GM12878 (cell line): Measurements from ENCODE around the gene MARS2. TPM values are rescaled to one million over a fixed set of nuclear protein-coding genes. Genes with fewer than 3 reads are reported as not detected.

Source experiments
- ATAC-seq: fragments of 200-7000 bp; cut with Tn5 transposase; 3 replicates; pipeline ENCODE4 v1.9.1; 2020; ENCODE audit warnings: mild to moderate bottlenecking, moderate library complexity
- BruUV-seq: library from RNA; stranded (reverse); fragments of 400-500 nt; replicated peaks from 2 replicates; lab custom pipeline; 2021; lab: Mats Ljungman, UMichigan
- CTCF ChIA-PET: fragments of 300-600 bp; sonication (Branson Sonifier 250); formaldehyde crosslinking; extraction: SDS; loops from one replicate; lab custom pipeline; 2021; ENCODE audit warnings: inconsistent platforms; lab: Yijun Ruan, JAX
- POLR2A ChIA-PET: fragments of 350-600 bp; formaldehyde crosslinking; extraction: SDS; loops from one replicate; lab custom pipeline; 2021; ENCODE audit warnings: inconsistent platforms; lab: Charles Lee
- RAD21 ChIA-PET: fragments of 300-600 bp; sonication (Branson Sonifier 250); formaldehyde crosslinking; loops from one replicate; lab custom pipeline; 2023; ENCODE audit warnings: antibody characterized with exemption; ENCODE audit not compliant: unreplicated experiment; lab: Charles Lee
- SMC1A ChIA-PET: fragments of 300-600 bp; sonication (Branson Sonifier 250); formaldehyde crosslinking; loops from one replicate; lab custom pipeline; 2023; ENCODE audit not compliant: unreplicated experiment, uncharacterized antibody; lab: Charles Lee
- DNase-seq: peaks from one replicate; pipeline ENCODE4 v3.0.0-alpha.2; 2011; ENCODE audit warnings: low read depth, low spot score
- FAIRE-seq: peaks from 3 replicates; lab custom pipeline; 2011; peaks lifted over from hg19 to GRCh38; lab: Jason Lieb, UNC
- H2AFZ ChIP-seq: 2 replicates; pipeline ENCODE4 v1.6.0; 2011; ENCODE audit warnings: low read depth, low read length, control low read depth; ENCODE audit not compliant: control insufficient read depth
- H3K27ac ChIP-seq: 2 replicates; pipeline ENCODE4 v1.5.1; 2011; ENCODE audit warnings: control low read depth; ENCODE audit not compliant: control insufficient read depth, insufficient read depth
- H3K27me3 ChIP-seq, 2 experiments: replicated peaks in 1 of 2; 2 replicates each; pipeline versions ENCODE4 v1.6.0 to v1.6.1; 2011; ENCODE audit warnings: low read length in 1 of 2; ENCODE audit not compliant: control insufficient read depth in 2 of 2, insufficient read depth in 2 of 2
- H3K36me3 ChIP-seq, 2 experiments: 2 replicates each; pipeline ENCODE4 v1.5.1; 2011; ENCODE audit warnings: low read length in 1 of 2; ENCODE audit not compliant: control insufficient read depth in 2 of 2, insufficient read depth in 2 of 2
- H3K4me1 ChIP-seq: 2 replicates; pipeline ENCODE4 v1.6.1; 2011; ENCODE audit warnings: mild to moderate bottlenecking, low read length, moderate library complexity, mixed read lengths; ENCODE audit not compliant: control insufficient read depth, insufficient read depth
- H3K4me2 ChIP-seq: 2 replicates; pipeline ENCODE4 v1.6.0; 2011; ENCODE audit warnings: control low read depth; ENCODE audit not compliant: control insufficient read depth, insufficient read depth
- H3K4me3 ChIP-seq: fragments of 200-600 bp; sonication (generic); 2 replicates; pipeline ENCODE4 v1.5.1; 2016
- H3K79me2 ChIP-seq: 2 replicates; pipeline ENCODE4 v1.6.0; 2011; ENCODE audit warnings: low read length; ENCODE audit not compliant: control insufficient read depth, insufficient read depth
- H3K9ac ChIP-seq: 2 replicates; pipeline ENCODE4 v1.8.0; 2011; ENCODE audit warnings: low read length, control low read depth, mixed read lengths; ENCODE audit not compliant: control insufficient read depth, insufficient read depth
- H3K9me3 ChIP-seq: replicated peaks from 3 replicates; pipeline ENCODE4 v1.5.1; 2011; ENCODE audit warnings: mild to moderate bottlenecking, low read length; ENCODE audit not compliant: control insufficient read depth, insufficient read depth
- H4K20me1 ChIP-seq: 2 replicates; pipeline ENCODE4 v1.6.0; 2011; ENCODE audit not compliant: control insufficient read depth, insufficient read depth
- ASH2L ChIP-seq: fragments of 300-600, 200-600 bp; sonication (generic); IDR thresholded peaks from 2 replicates; pipeline ENCODE4 v1.6.1; 2017; ENCODE audit warnings: low read depth, mild to moderate bottlenecking, borderline replicate concordance
- ATF7 ChIP-seq: fragments of 450-650 bp; IDR thresholded peaks from 2 replicates; pipeline ENCODE4 v1.6.1; 2016; ENCODE audit warnings: low read depth, mild to moderate bottlenecking
- CBFB ChIP-seq: IDR thresholded peaks from 2 replicates; pipeline ENCODE4 v1.6.1; 2016; ENCODE audit warnings: antibody characterized with exemption, low read depth
- DPF2 ChIP-seq: fragments of 450-650 bp; IDR thresholded peaks from 2 replicates; pipeline ENCODE4 v1.6.1; 2017; ENCODE audit warnings: mild to moderate bottlenecking
- HDAC2 ChIP-seq: fragments of 200-600 bp; sonication (generic); IDR thresholded peaks from 2 replicates; pipeline ENCODE4 v1.6.1; 2017
- MTA2 ChIP-seq: fragments of 450-650 bp; IDR thresholded peaks from 2 replicates; pipeline ENCODE4 v1.6.1; 2016; ENCODE audit warnings: low read depth, mild to moderate bottlenecking, moderate library complexity
- MTA3 ChIP-seq: IDR thresholded peaks from 2 replicates; pipeline ENCODE4 v1.6.1; 2012; ENCODE audit warnings: low read length, inconsistent platforms, borderline replicate concordance
- MYC ChIP-seq: IDR thresholded peaks from 2 replicates; pipeline ENCODE4 v1.6.1; 2011; ENCODE audit warnings: mild to moderate bottlenecking, low read length, moderate library complexity, inconsistent platforms; ENCODE audit not compliant: insufficient read depth, insufficient replicate concordance, insufficient read length, severe bottlenecking
- NBN ChIP-seq: fragments of 450-650 bp; IDR thresholded peaks from 2 replicates; pipeline ENCODE4 v1.6.1; 2016
- NKRF ChIP-seq: fragments of 450-650 bp; conservative IDR thresholded peaks from 2 replicates; pipeline ENCODE4 v1.6.1; 2017; ENCODE audit warnings: mild to moderate bottlenecking, moderate library complexity
- NR2F1 ChIP-seq: fragments of 450-650 bp; conservative IDR thresholded peaks from 2 replicates; pipeline ENCODE4 v1.6.1; 2017; ENCODE audit warnings: mild to moderate bottlenecking
- SREBF2 ChIP-seq: IDR thresholded peaks from 2 replicates; pipeline ENCODE4 v1.6.1; 2012; ENCODE audit warnings: mild to moderate bottlenecking, low read length
- ZSCAN29 ChIP-seq: fragments of 450-650 bp; IDR thresholded peaks from 2 replicates; pipeline ENCODE4 v1.6.1; 2017; ENCODE audit warnings: mild to moderate bottlenecking, moderate library complexity
- ZZZ3 ChIP-seq: IDR thresholded peaks from 2 replicates; pipeline ENCODE4 v1.6.1; 2011; ENCODE audit warnings: low read depth; ENCODE audit not compliant: control insufficient read depth, insufficient read length
- WGBS: methylation state at CpG from one replicate; pipeline ENCODE4 v1.1.6; 2016; ENCODE audit warnings: low lambda C conversion rate; ENCODE audit not compliant: insufficient replicate concordance, insufficient coverage; ENCODE audit errors: missing lambda C conversion rate; 5-methylcytosine and 5-hydroxymethylcytosine counted together
- in situ Hi-C: fragments of 300-500 bp; cut with MboI; formaldehyde crosslinking; loops from 9 replicates; pipeline ENCODE4 v1.14.3; 2018; ENCODE audit warnings: mixed read lengths
- intact Hi-C: fragments of 100-400 bp; cut with micrococcal nuclease; formaldehyde crosslinking; loops from one replicate; pipeline ENCODE4 v1.14.2; 2022; ENCODE audit not compliant: unreplicated experiment
- polyA plus RNA-seq, 11 experiments: library from polyadenylated mRNA; depleted of rRNA in 4 of 11; unstranded in 6 of 11; stranded (reverse) in 5 of 11; fragments of >200 nt; fragmentation: Nextera tagmentation in 4 of 11; fragmentation: Illumina TruSeq in 1 of 11; extraction: Ambion mirVana in 4 of 11; extraction: Trizol in 1 of 11; gene quantifications; 1 replicate in 1 of 11; 2 replicates in 10 of 11; pipeline versions ENCODE4 v1.2.1 to v1.2.3, GENCODE V29; 2011 to 2016; ENCODE audit warnings: inconsistent platforms in 2 of 11, missing spikeins in 2 of 11, low read depth in 1 of 11
- total RNA-seq, 4 experiments: library from RNA; depleted of rRNA in 3 of 4; stranded (reverse); fragments of >200 nt in 3 of 4; fragmentation: Illumina TruSeq in 1 of 4; extraction: Trizol in 1 of 4; gene quantifications; 2 replicates each; pipeline versions ENCODE4 v1.2.1 to v1.2.3, GENCODE V29; 2013 to 2021
- TF ChIP-seq, protein P1 (sequence below): fragments of 450-650 bp; IDR thresholded peaks from 2 replicates; pipeline ENCODE4 v1.6.1; 2017; ENCODE audit warnings: mild to moderate bottlenecking
- TF ChIP-seq, protein P2 (sequence below): fragments of 450-650 bp; formaldehyde crosslinking; IDR thresholded peaks from 2 replicates; pipeline ENCODE4 v1.4.0; 2020; ENCODE audit warnings: mild to moderate bottlenecking, moderate library complexity

Gene MARS2
- total and polyA plus RNA-seq, 10 of the 15 experiments (the other 5 are each of a cell fraction or from before 2014, with no cell fraction given): 4.0 to 22.7 (median 18.5) TPM

DNA sequence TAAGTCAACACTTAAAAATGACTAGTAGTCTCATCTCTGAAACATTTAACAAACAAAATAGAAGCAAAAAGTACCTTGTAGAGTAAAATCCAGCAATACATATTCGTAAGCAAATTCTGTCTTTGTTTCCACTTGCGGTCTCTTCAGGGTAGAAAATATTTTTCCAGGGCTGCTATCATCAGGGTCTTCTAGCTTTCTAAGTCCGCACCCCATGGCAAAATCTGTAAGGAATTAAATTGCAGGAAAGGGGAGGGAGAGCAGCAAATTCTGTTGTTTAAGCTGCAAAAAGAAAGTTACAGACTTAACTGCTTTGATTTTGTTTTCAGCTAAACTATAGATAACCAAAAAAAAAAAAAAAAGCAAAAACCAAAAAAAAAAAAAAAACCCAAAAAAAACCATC lies 29.9 kb upstream of the MARS2 start, which contains the start of gene RFTN2 (continued):
- TF ChIP-seq, protein P1, sequence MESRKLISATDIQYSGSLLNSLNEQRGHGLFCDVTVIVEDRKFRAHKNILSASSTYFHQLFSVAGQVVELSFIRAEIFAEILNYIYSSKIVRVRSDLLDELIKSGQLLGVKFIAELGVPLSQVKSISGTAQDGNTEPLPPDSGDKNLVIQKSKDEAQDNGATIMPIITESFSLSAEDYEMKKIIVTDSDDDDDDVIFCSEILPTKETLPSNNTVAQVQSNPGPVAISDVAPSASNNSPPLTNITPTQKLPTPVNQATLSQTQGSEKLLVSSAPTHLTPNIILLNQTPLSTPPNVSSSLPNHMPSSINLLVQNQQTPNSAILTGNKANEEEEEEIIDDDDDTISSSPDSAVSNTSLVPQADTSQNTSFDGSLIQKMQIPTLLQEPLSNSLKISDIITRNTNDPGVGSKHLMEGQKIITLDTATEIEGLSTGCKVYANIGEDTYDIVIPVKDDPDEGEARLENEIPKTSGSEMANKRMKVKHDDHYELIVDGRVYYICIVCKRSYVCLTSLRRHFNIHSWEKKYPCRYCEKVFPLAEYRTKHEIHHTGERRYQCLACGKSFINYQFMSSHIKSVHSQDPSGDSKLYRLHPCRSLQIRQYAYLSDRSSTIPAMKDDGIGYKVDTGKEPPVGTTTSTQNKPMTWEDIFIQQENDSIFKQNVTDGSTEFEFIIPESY: no peak
- TF ChIP-seq NR2F1: no peak
- TF ChIP-seq NKRF: no peak
- no peak for TF ChIP-seq SREBF2
- TF ChIP-seq ZSCAN29: no peak
- TF ChIP-seq, all 136 proteins: peak for 0

GRCh38 chr2:197675711-197676188 lies 29.4 kb upstream of the MARS2 start:
- no peak for FAIRE-seq
- no peak overlapping the region for H2AFZ ChIP-seq
- WGBS: 57% methylated on average over 6 of the region's 6 CpGs
- ChIA-PET SMC1A (no interaction called here), CTCF (no interaction called here)
- H3K36me3 ChIP-seq: no peaks in the 10 kb centered on the region
- no peak for ATAC-seq
- in situ Hi-C loops: no loop called here
- no peak overlapping the region for H3K27ac ChIP-seq
- H3K9me3 ChIP-seq: no peaks in the 10 kb centered on the region; the same call in 2 of the 3 replicates
- no peak overlapping the region for H3K4me2 ChIP-seq
- no TSS peak for BruUV-seq
- H3K9ac ChIP-seq: no peak overlapping the region
- DNase-seq: no peak
- H3K27me3 ChIP-seq: no peaks in the 10 kb centered on the region
- TF ChIP-seq MYC (no peak), NBN (no peak), CBFB (no peak), MTA3 (no peak), ASH2L (no peak), MTA2 (no peak), ZZZ3 (no peak), ATF7 (no peak), DPF2 (no peak), HDAC2 (no peak)
- TF ChIP-seq, protein P2, sequence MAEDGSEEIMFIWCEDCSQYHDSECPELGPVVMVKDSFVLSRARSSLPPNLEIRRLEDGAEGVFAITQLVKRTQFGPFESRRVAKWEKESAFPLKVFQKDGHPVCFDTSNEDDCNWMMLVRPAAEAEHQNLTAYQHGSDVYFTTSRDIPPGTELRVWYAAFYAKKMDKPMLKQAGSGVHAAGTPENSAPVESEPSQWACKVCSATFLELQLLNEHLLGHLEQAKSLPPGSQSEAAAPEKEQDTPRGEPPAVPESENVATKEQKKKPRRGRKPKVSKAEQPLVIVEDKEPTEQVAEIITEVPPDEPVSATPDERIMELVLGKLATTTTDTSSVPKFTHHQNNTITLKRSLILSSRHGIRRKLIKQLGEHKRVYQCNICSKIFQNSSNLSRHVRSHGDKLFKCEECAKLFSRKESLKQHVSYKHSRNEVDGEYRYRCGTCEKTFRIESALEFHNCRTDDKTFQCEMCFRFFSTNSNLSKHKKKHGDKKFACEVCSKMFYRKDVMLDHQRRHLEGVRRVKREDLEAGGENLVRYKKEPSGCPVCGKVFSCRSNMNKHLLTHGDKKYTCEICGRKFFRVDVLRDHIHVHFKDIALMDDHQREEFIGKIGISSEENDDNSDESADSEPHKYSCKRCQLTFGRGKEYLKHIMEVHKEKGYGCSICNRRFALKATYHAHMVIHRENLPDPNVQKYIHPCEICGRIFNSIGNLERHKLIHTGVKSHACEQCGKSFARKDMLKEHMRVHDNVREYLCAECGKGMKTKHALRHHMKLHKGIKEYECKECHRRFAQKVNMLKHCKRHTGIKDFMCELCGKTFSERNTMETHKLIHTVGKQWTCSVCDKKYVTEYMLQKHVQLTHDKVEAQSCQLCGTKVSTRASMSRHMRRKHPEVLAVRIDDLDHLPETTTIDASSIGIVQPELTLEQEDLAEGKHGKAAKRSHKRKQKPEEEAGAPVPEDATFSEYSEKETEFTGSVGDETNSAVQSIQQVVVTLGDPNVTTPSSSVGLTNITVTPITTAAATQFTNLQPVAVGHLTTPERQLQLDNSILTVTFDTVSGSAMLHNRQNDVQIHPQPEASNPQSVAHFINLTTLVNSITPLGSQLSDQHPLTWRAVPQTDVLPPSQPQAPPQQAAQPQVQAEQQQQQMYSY (CRISPR knock-in tag): no peak
- TF ChIP-seq, all 136 proteins: peak for 0
- ChIA-PET POLR2A (no interaction called here), RAD21 (no interaction called here)
- no peaks in the 10 kb centered on the region for H3K79me2 ChIP-seq
- no peaks in the 10 kb centered on the region for H4K20me1 ChIP-seq
- intact Hi-C loops: no loop called here
- H3K4me3 ChIP-seq: no peak overlapping the region
- no peaks in the 10 kb centered on the region for H3K4me1 ChIP-seq
